Ascending aorta (tissue), 2 donors: ENCODE data around the gene TPX2. TPM values are rescaled to one million over a fixed set of nuclear protein-coding genes. Genes with fewer than 3 reads are reported as not detected.

ENCODE experiments used
- DNase-seq, 2 donors: peaks; one replicate each; pipeline ENCODE4 v3.0.0-alpha.2; 2019; ENCODE audit warnings: low spot score in 2 of 2
- H3K27ac ChIP-seq, 2 donors: fragments of 200-600 bp; sonication (generic); one replicate each; pipeline ENCODE4 v1.5.1; 2016 to 2017; ENCODE audit warnings: mild to moderate bottlenecking in 1 of 2
- H3K27me3 ChIP-seq: fragments of 200-600 bp; sonication (generic); one replicate; pipeline ENCODE4 v1.5.1; 2017
- H3K36me3 ChIP-seq, 2 donors: fragments of 200-600 bp; sonication (generic); one replicate each; pipeline ENCODE4 v1.5.1; 2016
- H3K4me1 ChIP-seq, 2 donors: fragments of 200-600 bp; sonication (generic); one replicate each; pipeline ENCODE4 v1.5.1; 2016 to 2017; ENCODE audit warnings: mild to moderate bottlenecking in 1 of 2
- H3K4me3 ChIP-seq, 2 donors: fragments of 200-600 bp; sonication (generic); one replicate each; pipeline ENCODE4 v1.5.1; 2016 to 2017; ENCODE audit warnings: mild to moderate bottlenecking in 1 of 2
- H3K9me3 ChIP-seq, 2 donors: fragments of 200-600 bp; sonication (generic); one replicate each; pipeline ENCODE4 v1.5.1; 2016
- intact Hi-C: fragments of 100-400 bp; cut with DNase I; formaldehyde crosslinking; loops from one replicate; pipeline ENCODE4 v1.15.1; 2023
- total RNA-seq: library from RNA; depleted of rRNA; stranded (reverse); fragments of >200 nt; gene quantifications from one replicate; pipeline ENCODE4 v1.1.0, GENCODE V29; 2016
- TF ChIP-seq, protein P1 (sequence below), 3 experiments: fragments of 200-600 bp in 2 of 3; fragments of 450-650 bp in 1 of 3; sonication (generic) in 2 of 3; IDR thresholded peaks; one replicate each; pipeline ENCODE4 v1.5.1; 2016 to 2019; ENCODE audit warnings: antibody characterized with exemption in 3 of 3, mild to moderate bottlenecking in 1 of 3, moderate library complexity in 1 of 3

TPX2 gene
- total RNA-seq, 1 donor from 2014 or later, result not detected

- intact Hi-C loops, result loop anchor here (1.0 to 10.0 kb wide), 5 partner anchors 24 to 162 kb away; partner anchors contain the start of gene FOXS1
- TF ChIP-seq, protein P1, sequence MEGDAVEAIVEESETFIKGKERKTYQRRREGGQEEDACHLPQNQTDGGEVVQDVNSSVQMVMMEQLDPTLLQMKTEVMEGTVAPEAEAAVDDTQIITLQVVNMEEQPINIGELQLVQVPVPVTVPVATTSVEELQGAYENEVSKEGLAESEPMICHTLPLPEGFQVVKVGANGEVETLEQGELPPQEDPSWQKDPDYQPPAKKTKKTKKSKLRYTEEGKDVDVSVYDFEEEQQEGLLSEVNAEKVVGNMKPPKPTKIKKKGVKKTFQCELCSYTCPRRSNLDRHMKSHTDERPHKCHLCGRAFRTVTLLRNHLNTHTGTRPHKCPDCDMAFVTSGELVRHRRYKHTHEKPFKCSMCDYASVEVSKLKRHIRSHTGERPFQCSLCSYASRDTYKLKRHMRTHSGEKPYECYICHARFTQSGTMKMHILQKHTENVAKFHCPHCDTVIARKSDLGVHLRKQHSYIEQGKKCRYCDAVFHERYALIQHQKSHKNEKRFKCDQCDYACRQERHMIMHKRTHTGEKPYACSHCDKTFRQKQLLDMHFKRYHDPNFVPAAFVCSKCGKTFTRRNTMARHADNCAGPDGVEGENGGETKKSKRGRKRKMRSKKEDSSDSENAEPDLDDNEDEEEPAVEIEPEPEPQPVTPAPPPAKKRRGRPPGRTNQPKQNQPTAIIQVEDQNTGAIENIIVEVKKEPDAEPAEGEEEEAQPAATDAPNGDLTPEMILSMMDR (IDR thresholded peaks at IDR 0.05), result no peak
Measured at GRCh38 chr20:31723069-31723318, 16.1 kb upstream of the TPX2 start.

GRCh38 chr20:31723319-31724078 is 15.6 kb upstream of the TPX2 start:
- H3K9me3 ChIP-seq, result no peaks in the 10 kb centered on the region
- peaks cover 0 to 13% of the 10 kb centered on the region in 2 donors for H3K36me3 ChIP-seq
- peaks cover 0 to 10% of the 10 kb centered on the region in 2 donors for H3K4me1 ChIP-seq
- no peaks in the 10 kb centered on the region for H3K27me3 ChIP-seq
- TF ChIP-seq, protein P1 (IDR thresholded peaks at IDR 0.05), result peak; percentile 91 to 96 (median 91)
- intact Hi-C loops, result loop anchor here (1.0 to 10.0 kb wide), 5 partner anchors 25 to 163 kb away; partner anchors contain the start of gene FOXS1
- peak overlapping the region; percentile 71 to 82 for H3K4me3 ChIP-seq
- H3K27ac ChIP-seq, result peak overlapping the region; percentile 95 to 98
- DNase-seq, result peak; percentile 83 to 98

More at GRCh38 chr20:31723069-31723318, 16.1 kb upstream of the TPX2 start:
- no peaks in the 10 kb centered on the region for H3K27me3 ChIP-seq
- DNase-seq, result peak in 1 of 2 donors; percentile 35
- H3K4me3 ChIP-seq, result peak overlapping the region; percentile 71 to 82
- peaks cover 0 to 13% of the 10 kb centered on the region in 2 donors for H3K4me1 ChIP-seq
- H3K36me3 ChIP-seq, result peaks cover 0 to 13% of the 10 kb centered on the region in 2 donors
- no peaks in the 10 kb centered on the region for H3K9me3 ChIP-seq
- H3K27ac ChIP-seq, result peak overlapping the region; percentile 95 to 98

- TF ChIP-seq, protein P1 (IDR thresholded peaks at IDR 0.05), result no peak
- intact Hi-C loops, result no loop called here
- DNase-seq, result no peak
- Histone ChIP-seq H3K4me3 (no peak overlapping the region), H3K4me1 (no peaks in the 10 kb centered on the region), H3K27me3 (no peaks in the 10 kb centered on the region), H3K27ac (no peak overlapping the region), H3K9me3 (no peaks in the 10 kb centered on the region), H3K36me3 (no peaks in the 10 kb centered on the region)
Measured at GRCh38 chr20:31731321-31731717, 7.8 kb upstream of the TPX2 start.

DNA sequence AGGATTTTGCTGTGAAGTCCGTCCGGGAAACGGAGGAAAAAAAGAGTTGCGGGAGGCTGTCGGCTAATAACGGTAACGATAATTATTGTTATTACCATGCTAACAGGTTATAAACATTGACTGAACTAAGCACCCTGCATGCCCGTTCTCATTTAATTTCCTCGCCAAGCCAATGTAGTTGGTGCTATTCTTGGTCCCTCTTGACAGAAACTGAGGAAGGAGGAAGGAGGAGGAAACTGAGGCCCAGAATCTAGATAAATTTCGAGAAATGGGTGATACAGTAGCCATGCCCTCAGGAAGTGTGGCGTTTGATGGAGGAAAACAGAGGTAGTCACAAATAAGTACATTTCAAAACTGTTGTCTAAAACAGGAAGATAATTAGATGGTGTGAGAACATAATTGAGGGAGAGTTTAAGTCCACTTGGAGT is 474 bp downstream of the TPX2 start:
- intact Hi-C loops, result loop anchor here (2.0 to 5.0 kb wide), 2 partner anchors 67 to 213 kb away; partner anchors contain the start of gene PDRG1
- Histone ChIP-seq H3K4me1 (peaks cover 0 to 3% of the 10 kb centered on the region in 2 donors), H3K27me3 (no peaks in the 10 kb centered on the region), H3K4me3 (peak overlapping the region; percentile 61 to 77), H3K36me3 (no peaks in the 10 kb centered on the region), H3K27ac (peak overlapping the region in 1 of 2 donors; percentile 32), H3K9me3 (no peaks in the 10 kb centered on the region)
- DNase-seq, result no peak
- TF ChIP-seq, protein P1 (IDR thresholded peaks at IDR 0.05), result no peak

DNA sequence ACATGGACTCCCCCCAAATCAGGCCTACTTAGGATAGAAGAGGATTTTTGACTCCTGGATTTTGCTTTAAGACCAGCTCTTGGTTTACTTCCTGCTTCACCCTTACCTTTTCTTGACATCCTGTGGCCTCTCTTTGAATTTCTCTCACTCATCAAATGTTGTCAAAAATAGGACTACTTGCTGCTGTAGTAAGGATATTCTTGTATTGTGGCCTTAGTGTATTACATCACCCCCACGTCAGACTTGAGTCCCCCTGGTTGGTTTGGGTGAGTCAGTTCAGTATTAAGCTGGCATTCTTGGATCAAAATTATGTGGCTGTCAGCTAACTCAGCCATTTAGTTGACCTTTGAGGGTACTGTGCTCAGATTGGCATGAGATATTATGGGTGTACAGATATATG is 1.1 kb downstream of the TPX2 start:
- intact Hi-C loops, result no loop called here
- no peak overlapping the region for H3K4me3 ChIP-seq
- no peaks in the 10 kb centered on the region for H3K36me3 ChIP-seq
- no peak overlapping the region for H3K27ac ChIP-seq
- no peaks in the 10 kb centered on the region for H3K27me3 ChIP-seq
- no peak for DNase-seq
- H3K4me1 ChIP-seq, result peaks cover 0 to 3% of the 10 kb centered on the region in 2 donors
- TF ChIP-seq, protein P1 (IDR thresholded peaks at IDR 0.05), result no peak
- no peaks in the 10 kb centered on the region for H3K9me3 ChIP-seq
